OCI-LY3 (cell line): Measurements from ENCODE around the gene BAZ2B.

Source experiments
- EZH2phosphoT487 ChIP-seq: fragments of 200-600 bp; shearing (Covaris generic); IDR thresholded peaks from 2 replicates; pipeline ENCODE4 v1.6.1; 2018; ENCODE audit warnings: antibody characterized with exemption, mixed run types, low read depth
- TF ChIP-seq, protein P1 (sequence below): fragments of 200-600, 300-600 bp; sonication (generic); IDR thresholded peaks from 2 replicates; pipeline ENCODE4 v1.5.1; 2014; ENCODE audit warnings: antibody characterized with exemption, low read length, low read depth

- TF ChIP-seq, protein P1, sequence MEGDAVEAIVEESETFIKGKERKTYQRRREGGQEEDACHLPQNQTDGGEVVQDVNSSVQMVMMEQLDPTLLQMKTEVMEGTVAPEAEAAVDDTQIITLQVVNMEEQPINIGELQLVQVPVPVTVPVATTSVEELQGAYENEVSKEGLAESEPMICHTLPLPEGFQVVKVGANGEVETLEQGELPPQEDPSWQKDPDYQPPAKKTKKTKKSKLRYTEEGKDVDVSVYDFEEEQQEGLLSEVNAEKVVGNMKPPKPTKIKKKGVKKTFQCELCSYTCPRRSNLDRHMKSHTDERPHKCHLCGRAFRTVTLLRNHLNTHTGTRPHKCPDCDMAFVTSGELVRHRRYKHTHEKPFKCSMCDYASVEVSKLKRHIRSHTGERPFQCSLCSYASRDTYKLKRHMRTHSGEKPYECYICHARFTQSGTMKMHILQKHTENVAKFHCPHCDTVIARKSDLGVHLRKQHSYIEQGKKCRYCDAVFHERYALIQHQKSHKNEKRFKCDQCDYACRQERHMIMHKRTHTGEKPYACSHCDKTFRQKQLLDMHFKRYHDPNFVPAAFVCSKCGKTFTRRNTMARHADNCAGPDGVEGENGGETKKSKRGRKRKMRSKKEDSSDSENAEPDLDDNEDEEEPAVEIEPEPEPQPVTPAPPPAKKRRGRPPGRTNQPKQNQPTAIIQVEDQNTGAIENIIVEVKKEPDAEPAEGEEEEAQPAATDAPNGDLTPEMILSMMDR: no peak
- no peak for TF ChIP-seq EZH2phosphoT487
Measured at GRCh38 chr2:159351977-159352376, 264.4 kb downstream of the BAZ2B start.
